Body of pancreas (tissue), 4 donors: Measurements from ENCODE around the gene TBCK.

ENCODE experiments used
- POLR2A ChIP-seq, 3 donors: fragments of 450-650 bp; IDR thresholded peaks; one replicate each; pipeline ENCODE4 v1.6.1; 2016; ENCODE audit warnings: antibody characterized with exemption in 3 of 3, mild to moderate bottlenecking in 2 of 3
- TF ChIP-seq, protein P1 (sequence below), 7 experiments: fragments of 450-650 bp in 4 of 7; fragments of 200-600 bp in 3 of 7; sonication (generic) in 3 of 7; IDR thresholded peaks; one replicate each; pipeline ENCODE4 v1.5.1; 2016 to 2019; ENCODE audit warnings: antibody characterized with exemption in 7 of 7

DNA sequence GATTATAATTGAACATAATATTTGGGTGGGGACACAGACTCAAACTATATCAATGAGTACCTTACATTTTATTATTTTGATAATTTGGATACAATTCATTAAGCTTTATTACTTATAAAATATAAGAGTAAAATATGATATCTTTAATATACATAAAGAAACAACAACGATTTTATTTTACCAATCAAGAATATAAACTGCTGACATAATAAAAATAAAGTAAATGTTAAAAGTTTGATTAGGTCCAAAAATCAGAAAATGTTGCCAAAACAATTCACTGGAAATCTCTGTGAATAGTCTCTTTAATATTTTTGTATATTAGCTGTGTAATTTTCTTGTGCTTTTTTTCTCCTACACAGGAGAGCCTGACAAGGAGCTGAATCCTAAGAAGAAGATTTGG lies 31.2 kb upstream of the TBCK start:
- TF ChIP-seq, protein P1, sequence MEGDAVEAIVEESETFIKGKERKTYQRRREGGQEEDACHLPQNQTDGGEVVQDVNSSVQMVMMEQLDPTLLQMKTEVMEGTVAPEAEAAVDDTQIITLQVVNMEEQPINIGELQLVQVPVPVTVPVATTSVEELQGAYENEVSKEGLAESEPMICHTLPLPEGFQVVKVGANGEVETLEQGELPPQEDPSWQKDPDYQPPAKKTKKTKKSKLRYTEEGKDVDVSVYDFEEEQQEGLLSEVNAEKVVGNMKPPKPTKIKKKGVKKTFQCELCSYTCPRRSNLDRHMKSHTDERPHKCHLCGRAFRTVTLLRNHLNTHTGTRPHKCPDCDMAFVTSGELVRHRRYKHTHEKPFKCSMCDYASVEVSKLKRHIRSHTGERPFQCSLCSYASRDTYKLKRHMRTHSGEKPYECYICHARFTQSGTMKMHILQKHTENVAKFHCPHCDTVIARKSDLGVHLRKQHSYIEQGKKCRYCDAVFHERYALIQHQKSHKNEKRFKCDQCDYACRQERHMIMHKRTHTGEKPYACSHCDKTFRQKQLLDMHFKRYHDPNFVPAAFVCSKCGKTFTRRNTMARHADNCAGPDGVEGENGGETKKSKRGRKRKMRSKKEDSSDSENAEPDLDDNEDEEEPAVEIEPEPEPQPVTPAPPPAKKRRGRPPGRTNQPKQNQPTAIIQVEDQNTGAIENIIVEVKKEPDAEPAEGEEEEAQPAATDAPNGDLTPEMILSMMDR (IDR thresholded peaks at IDR 0.05), result no peak
- TF ChIP-seq POLR2A (IDR thresholded peaks at IDR 0.05), result no peak
